Stimulated activated CD4-positive, alpha-beta T cell treated with anti-CD3 and anti-CD28 coated beads, Interleukin-15, amount 100 ng/mL, for 24 hours (primary cell): Measurements from ENCODE around the gene RPS6KA2.
A peak's percentile ranks its signal among the peaks of the same experiment; 100 is the strongest.

Experiments used
- DNase-seq: peaks from one replicate; pipeline ENCODE4 v3.0.0-alpha.2; 2020

Gene RPS6KA2

DNA sequence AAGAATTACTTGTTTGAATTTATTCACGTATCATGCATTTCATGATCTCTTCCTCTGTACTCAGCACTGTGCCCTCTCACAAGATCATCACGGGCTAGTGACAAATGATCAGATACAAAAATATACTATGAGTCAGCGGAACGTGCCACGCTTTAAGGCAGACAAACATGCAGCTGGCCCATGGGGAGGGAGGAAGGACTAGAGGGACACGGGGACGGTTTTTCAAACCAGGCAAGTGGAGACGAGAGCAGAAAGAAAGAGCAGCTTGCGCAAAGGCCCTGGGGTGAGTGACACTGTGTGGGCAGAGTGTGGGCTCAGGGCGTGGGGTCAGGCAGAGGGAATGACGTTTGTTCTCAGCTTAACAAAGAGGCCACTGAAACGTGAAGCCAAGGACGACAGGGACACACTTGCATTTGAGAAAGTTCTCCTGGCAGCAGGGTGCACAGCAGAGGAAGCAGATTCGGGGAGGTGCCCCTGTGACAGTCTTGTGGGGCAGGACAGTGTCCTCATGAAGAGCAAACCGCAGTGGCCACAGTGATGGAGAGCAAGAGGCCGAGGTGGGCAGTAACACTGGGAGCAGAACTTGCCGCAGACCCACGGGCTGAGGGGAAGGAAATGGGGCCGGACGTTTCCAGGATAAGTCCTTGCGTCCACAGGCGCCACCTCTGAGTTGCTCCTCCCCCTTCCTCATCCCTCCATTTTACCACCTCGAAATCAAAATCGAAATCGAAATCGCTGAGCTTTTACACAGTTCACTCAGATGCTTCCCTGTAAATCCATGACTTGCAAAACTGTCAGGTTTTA lies 6.9 kb upstream of the RPS6KA2 start:
- no peak for DNase-seq

DNA sequence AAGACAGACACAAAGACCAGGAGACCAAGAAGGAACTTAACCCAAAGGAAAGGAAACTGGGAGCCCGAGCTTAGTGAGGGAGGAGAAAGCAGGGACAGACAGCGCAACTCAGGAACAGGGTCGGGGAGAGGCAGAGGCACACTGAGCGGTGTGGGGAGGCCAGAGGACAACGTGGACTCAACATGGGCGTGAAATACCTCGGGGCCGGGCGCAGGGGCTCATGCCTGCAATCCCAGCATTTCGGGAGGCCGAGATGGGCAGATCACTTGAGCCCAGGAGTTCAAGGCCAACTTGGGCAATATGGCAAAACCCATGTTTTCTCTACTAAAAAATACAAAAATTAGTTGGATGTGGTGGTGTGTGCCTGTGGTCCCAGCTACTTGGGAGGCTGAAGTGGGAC lies 5.7 kb upstream of the RPS6KA2 start:
- no peak for DNase-seq

DNA sequence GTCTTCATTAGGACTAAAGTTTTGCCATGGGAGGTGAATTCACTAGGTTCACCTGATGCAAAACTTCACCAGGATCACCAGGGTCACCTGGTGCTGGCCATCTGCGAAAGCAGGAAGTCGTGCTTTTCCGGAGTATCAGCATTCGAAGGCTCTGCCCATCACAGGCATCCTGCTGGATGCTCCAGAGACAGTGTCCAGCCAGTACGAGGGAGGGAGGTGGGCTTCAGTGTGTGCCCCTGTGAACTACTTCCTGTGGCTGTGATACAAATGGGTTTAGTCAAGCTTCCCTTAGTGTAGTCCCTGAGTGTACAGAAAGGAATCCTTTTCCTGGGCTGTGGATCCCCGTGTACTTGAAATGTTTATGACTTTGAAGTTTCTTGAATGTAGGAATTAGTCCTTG lies 3.4 kb upstream of the RPS6KA2 start:
- DNase-seq: no peak

DNA sequence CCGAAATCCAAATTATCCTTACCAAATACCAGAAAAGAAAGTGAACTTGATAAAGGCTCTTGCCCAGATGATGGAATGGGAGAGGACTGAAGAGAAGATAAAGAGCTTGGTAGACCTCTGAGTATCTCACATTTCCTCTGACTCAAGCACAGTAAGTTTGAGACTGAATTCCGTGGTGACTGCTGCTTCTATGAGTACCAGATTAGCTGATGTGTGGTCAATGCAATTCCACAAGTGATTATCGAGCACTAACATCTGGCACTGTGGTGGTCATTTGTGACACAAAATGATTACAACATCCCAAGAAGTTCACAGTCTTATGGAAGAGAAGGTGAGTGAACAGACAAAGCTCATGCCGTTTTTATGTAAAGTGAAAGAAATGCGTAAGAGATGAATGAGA lies 2.6 kb upstream of the RPS6KA2 start:
- no peak for DNase-seq

DNA sequence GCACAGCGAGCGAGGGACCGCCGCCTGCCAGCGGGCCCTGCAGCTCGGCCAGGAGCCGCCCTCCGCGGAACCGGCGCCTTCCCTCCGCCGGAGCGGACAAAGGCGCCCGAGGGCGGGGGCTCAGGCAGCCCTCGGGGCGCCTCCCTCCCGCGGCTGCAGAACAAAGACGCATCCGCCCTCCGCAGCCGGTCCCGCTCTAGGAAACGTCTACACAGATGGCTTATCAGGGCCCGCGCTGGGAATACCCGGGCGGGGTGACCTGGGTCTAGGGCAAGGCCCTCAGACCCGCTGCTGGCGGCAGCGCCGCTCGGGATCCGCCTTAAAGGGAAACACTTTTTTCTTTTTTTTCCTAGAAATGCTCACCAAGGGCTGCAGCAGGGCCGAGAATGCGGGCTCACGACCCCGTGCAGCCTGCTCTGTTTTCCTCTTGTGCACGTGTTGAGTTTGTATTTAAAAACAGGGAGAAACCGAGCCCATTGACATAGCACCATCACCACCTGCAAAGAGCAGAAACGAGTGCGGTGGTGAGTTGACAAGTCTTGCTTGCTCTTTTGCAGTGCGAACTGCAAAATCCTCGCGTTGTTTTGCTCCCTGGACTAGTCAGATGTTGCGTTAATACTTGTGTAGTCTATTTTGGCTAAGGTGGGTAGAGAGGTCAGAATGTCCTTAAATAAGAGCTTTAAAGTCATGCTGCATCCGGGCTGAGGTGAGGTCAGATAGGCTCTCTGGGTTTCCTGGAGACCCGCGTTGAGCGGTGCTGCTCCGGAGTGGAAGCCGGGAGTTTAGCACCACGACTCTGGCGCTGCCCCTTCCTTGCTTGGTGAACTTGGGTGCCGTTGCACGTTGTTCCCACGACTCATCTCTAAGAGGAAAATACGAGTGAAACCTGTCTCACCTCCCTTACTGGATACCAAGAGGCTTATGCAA lies 1.1 kb upstream of the RPS6KA2 start:
- DNase-seq: peak; percentile 71

DNA sequence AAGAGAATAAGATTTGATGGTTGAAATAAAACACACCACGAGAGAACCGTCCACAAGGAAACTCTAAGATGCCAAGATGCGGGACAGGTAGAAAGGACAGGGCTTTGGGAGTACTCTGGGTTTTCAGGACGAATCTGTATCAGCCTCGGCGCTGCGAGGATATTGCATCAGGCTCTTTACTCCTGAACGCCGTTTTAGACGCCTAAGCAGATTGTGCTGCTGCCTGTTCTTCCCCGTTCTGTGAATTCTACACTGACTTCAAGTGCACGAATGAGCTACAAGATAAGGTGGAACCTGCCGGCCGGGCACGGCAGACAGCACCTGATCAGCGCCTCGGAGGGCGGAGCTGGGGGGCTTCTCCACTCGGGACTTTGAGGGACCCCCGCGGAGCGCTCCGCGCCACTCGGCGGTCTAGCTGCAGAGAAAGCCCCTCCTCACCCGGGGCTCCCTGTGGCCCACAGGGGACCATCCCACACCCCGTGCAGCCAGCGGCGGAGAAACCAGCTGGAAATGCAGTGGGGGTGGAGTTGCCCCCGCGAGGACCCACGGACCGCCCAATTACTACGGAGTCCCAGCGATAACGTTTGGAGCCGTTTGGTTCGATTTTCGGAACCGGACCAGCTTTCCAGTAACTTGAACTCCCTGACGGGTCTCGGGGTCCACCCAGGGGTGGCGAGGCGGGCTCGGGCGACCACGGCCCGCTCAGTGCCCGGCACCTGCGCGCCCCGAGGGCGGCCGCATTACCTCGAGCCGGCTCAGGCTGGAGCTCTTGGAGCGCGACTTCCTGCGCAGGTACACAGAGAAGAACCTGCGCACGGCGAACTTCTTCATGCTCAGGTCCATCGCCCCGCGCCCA lies 646 bp downstream of the RPS6KA2 start:
- peak; percentile 35 for DNase-seq

DNA sequence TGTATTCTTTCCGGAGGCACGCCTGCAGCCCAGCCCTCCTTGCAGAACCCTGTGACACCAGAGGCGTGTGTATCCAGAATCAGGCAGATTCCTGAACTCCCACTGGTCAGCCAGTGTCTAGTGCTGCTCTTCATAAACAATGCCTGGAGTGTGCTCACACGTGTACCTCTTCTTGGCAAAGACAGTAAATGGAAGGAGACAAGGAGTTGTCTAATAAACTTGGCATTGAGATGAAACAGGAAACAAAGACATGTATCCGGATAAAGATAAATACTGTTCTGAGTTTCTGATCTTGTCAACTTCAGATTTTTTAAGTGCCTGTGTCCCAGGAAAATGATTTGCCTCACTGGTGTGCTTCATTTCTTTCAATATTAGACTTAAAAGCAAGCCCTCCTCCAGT lies 1.7 kb downstream of the RPS6KA2 start:
- no peak for DNase-seq

DNA sequence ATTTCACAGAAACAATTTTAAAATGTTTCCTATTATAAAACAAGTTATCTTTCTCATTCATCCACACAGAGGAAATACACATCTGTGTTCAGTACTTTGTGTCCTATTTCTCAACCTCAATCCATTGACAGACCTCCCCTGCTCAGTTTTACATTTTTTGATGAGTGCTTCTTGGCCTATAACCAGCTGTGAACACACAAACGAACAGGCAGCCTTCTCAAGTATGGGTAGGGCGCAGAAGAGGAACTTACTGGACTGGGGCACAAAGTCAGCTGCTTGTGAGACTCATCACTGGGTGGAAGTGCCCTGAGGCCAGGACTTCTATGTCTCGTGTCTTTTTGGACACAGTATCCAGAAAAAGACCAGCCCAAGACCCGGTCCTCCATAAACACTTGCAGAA lies 2.8 kb downstream of the RPS6KA2 start:
- no peak for DNase-seq

DNA sequence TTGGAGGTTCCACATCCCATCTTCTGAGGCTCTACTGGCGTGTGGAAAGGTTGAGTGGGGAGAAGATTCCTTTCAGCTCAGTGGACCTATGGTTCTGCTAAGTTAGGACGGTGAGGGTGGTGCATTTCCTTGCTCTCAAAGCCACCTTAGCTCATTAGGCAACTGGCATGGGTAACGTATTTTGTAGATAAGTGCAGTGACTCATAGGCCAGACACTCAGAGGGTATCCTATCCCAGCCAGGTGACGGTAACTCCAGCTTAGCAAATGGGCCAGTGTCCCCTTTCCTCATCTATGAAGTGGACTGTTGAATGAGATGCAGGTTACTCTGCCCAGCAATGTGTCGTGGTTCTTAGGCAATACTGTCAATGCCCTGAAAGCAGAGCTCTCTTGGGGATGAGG lies 3.7 kb downstream of the RPS6KA2 start:
- no peak for DNase-seq

DNA sequence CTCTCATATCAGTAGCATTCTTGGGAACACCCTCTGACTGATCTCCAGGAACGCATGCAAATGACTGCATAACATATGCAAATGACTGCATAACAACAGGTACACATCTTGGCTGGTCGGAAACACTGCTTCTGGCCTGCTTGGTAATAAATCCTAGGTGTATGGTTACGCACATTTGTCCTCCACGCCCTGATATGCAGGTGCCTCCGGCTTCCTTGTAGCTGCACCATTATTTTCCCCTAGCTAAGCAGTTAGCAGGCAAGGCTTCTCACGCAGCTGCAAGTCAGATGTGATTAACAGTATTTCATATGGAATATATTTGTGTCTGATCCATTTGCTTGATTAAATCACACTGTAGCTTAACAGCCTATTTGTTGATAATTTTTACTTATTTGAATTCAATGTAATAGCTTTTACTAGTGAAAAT lies 5.9 kb downstream of the RPS6KA2 start:
- DNase-seq: no peak

DNA sequence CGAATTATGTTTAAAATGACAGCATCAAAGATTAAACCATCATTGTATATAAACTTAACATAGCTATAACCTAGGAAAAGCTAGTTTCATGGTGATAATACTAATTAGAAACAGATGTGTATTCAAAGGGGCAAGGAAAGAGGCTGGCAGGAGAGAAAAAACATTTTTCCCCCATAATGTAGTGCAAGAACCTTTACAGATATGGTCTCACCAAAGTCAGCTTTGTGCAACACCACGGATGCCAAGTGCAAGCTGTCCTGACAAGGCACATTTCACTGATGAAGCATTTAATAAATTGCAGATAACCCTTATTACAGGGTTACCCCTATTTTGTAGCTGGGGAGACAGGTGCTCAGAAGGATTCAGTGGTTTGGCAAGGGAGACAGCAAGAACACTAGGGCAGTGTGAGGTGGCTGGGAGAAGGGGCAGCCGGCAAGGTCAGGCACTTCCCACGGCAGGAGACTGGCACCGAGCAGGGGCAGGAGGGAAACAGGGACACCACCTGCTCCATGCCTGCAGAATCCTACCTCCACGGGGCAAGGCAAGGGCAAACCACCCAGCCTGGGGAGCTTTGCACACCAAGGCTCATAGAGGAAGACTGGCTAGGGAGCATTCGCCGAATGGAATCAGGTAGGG lies 6.5 kb downstream of the RPS6KA2 start:
- DNase-seq: no peak

DNA sequence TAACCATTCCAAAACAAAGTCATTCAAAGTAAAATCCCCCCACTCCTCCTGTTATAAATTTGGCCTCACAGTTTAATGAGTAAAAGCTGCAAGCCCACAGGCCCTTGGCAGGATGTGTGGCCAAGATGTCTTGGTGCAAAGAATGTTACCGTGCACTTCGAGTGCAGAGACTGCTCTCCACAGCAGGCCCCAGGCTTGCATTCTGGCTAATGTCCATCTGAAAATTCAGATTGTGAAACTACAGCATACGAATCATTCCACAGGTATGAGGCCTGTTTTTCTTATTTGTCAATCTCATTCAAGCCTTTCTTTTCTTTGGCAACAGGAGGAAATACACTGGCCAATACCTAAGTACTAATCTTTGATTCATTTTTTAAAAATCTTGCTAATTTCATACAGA lies 7.1 kb downstream of the RPS6KA2 start:
- no peak for DNase-seq

DNA sequence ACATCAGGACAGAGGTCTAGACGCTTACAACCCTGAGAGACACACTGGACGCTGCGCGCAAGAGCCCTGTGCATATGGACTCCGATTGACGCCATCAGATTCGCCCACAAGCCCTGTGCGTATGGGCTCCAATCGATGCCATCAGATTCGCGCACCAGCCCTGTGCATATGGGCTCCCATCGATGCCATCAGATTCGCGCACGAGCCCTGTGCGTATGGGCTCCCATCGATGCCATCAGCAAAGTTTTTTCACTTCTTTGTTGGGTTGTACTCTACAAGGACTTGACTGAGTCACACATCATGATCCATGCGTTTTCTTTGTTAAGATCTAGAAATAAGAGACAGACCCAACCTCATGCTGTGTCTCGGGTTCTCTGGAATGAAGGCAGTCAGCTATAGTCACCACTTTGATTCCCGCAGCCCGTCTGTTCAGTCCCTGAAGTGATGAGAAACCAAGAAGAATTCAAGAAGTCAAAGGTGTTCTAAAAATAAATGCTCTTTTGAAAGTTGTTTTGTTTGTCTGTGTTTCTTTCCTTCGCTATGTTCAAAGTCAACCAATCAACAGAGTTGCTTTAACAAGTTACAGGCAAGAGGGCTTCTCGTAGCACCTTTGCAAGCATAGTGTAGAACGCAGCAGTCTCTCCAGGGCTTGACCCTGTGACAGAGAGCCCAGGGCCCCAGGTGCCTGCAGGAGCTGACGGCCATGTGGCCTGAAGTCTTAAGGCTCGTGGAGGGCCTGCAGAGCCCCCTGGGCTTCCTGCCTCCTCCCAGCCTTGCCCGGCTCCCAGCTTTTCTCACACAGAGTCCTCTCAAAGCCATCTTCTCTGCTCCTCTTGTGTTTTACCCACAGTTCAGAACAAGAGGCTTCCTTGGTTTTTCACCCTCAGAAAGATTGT lies 7.9 kb downstream of the RPS6KA2 start:
- no peak for DNase-seq

DNA sequence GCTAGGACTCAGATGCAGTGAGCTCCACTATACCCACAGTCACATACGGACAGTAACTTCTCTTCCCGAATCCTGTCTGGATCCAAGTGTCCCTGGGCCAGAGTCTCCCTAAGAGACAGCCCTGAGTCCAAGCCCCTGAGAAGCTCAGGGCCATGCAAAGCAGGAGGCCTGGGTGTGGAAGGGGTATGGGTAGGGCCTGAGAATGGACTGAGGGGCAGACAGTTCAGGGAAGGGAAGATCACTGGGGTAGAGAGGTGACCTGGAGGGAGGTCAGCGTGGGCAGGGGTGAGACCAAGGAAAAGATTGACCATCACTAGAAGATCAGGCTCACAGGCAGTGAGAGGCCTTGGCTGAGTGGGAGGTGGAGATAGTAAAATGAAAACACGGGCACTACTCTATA lies 8.8 kb downstream of the RPS6KA2 start:
- DNase-seq: no peak

DNA sequence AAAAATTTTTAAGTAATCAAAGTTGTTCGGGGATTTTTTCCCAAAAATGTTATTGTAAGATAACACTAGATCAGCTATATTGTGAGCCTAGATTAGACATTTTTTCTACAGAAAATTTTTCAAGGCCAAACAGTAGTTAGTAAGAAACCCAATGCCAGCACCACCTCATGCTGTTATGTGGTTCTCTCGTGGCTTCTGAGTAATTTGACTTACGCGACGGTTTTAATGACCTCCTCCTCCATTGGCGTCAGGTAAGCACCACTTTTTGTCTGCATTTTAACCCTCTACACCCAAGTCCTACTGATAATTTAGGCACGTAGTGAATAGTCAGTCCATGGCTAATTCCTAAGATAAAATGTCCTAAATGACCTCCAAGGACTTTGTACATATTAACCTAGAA lies 9.7 kb downstream of the RPS6KA2 start:
- DNase-seq: no peak

DNA sequence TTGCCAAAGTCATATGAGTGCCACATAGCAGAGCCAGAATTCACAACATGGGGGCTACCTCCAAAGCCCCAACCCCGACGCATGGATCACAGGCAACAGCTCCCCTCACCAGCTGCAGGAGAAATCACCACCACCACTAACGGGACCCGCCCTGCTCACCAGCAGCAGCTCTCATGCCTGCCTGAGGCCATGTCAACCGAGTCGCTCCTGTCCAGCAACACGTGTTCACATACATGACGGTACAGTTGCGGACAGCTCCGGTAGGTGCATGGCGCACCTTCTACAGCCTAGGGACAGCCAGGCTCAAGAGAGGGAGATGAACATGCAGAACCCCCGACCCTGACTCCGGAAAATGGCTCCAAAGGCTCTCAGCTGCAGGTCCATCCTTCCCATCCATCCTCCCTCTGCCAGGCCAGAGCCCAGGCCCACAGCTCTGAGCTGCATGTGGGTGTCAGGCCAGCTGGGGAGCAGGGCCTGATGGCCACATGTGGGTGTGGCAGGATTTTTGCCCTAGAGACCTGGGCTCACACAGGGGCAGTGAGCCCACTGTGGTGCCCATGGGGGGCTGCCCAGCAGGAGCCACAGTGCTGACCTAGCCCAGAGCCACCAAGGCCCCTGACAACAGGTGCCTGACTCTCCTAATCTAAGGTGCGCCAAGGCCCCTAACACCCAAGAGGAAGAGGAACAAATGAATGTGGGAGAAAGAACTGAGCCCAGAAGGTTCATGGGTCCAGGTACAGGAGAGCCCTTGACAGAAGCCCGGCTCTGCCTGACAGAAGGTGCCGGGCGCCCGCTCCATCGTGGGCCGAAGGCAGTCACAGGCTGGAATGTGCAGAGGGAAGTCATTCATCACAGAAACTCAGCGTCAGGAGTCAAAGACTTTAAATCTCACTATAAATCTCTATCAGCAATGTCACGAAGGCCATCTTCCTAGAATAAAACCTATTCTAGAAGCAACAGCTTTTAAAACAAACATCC lies 10.5 kb downstream of the RPS6KA2 start:
- DNase-seq: no peak

DNA sequence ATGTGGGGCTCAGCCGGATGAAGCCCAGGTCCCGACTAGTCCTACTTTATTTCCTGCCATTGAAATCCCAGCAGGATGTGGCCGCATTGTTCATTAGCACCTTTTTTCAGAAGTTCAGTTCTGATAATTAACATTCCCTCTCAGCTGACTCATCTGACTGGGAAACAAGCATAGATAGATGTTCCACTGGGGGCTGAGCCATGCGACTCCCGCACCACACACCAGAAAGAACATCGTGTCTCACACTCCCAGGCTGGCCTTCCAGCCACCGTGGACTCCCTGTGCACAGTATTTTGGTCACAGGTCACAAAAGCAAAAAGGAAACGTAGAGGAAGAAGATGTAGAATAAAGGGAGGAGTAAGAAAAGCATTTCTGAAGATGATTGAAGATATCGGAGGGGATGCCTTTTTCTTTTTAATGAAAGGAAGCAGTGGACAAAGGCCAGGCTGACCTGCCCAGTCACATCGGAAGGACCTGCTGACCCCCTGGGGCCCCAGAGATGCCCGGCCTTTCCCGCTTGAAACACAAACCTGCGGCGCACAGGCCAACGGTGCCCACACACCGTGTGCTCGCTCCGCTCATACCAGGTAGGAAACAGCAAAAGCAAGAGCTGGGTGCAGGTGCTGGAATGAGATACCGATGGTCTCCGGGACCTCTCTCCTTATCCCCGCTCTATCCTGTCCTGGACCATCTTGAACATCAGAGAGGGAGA lies 11.8 kb downstream of the RPS6KA2 start:
- no peak for DNase-seq

DNA sequence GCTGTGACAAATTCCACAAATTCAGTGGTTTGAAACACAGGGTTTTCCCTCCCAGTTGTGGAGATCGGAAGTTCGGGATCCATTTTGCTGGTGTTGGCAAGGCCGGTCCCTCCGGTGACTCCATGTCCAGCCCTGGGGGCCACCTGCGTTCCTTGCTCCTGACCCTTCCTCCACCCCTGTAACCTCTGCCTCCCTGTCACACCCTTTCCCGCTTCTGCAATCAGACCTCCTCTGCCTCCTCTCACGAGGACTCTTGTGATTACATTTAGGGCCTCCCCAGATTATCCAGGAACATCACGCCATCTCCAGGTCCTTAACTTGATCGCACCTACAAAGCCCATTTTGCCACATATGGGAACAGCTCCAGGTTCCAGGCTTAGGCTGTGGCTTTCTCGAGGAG lies 12.5 kb downstream of the RPS6KA2 start:
- DNase-seq: no peak

DNA sequence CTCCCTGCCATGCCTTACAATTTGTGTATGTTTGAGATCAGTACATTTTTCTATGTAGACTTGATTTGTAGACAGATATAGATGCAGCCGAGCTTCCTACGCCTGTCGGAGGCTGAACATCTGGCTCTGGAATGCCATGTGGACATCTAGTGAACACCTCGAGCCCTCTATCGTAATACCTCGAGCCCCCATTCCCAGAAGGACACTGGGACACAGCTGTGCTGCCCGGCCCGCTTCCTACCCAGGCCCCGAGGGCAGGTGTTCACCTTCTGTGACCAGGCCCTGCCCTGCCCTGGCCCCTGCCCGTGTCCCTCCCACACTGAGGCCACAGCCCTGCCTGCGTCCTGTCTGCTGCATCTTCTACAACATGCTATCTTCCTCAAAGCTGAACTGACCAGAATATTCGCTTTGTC lies 12.9 kb downstream of the RPS6KA2 start:
- no peak for DNase-seq

DNA sequence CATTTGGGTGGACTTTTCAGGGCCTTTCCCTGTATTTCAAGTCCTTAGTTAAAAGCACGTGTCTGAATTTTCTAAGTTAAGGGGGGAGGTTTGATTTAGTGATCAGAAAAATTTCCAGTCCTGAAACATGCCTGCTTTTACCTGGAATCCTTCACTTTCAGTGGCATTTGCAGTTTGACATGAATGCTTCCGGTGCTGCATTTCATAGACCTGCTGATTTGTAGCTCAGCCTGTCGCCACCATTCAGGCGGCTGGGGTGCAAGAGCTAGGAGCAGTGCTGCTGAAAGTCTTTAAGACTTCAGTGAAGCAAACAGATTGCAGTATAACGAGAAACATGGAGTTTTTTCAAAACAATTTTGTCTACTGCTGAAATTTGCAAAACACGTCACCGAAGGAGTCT lies 14.0 kb downstream of the RPS6KA2 start:
- DNase-seq: no peak
